Kidney epithelial cell (primary cell): ENCODE data around the gene KIFC3. TPM values are rescaled to one million over a fixed set of nuclear protein-coding genes. Genes with fewer than 3 reads are reported as not detected.

Experiments used
- DNase-seq: peaks from one replicate; pipeline ENCODE4 v3.0.0-alpha.2; 2010; ENCODE audit warnings: low read depth
- H3K27me3 ChIP-seq: 2 replicates; pipeline ENCODE4 v1.6.0; 2011; ENCODE audit warnings: low read length; ENCODE audit not compliant: control insufficient read depth, insufficient read depth
- H3K36me3 ChIP-seq: 2 replicates; pipeline ENCODE4 v1.5.1; 2011; ENCODE audit warnings: low read length; ENCODE audit not compliant: control insufficient read depth, insufficient read depth
- H3K4me3 ChIP-seq: 2 replicates; pipeline ENCODE4 v1.5.1; 2011; ENCODE audit warnings: low read depth, mild to moderate bottlenecking, control low read depth, low read length
- total RNA-seq: library from RNA; depleted of rRNA; stranded (reverse); fragments of >200 nt; gene quantifications from 2 replicates; pipeline ENCODE4 v1.2.3, GENCODE V29; 2015
- TF ChIP-seq, protein P1 (sequence below): IDR thresholded peaks from 2 replicates; pipeline ENCODE4 v1.5.1; 2011; ENCODE audit warnings: mild to moderate bottlenecking, moderate library complexity, low read length, control low read depth, inconsistent platforms; ENCODE audit not compliant: insufficient read depth, poor library complexity, severe bottlenecking

KIFC3 gene
- total RNA-seq, 1 donor from 2014 or later: 84.9 TPM

- Histone ChIP-seq H3K4me3 (no peak overlapping the region), H3K27me3 (no peaks in the 10 kb centered on the region), H3K36me3 (no peaks in the 10 kb centered on the region)
- TF ChIP-seq, protein P1, sequence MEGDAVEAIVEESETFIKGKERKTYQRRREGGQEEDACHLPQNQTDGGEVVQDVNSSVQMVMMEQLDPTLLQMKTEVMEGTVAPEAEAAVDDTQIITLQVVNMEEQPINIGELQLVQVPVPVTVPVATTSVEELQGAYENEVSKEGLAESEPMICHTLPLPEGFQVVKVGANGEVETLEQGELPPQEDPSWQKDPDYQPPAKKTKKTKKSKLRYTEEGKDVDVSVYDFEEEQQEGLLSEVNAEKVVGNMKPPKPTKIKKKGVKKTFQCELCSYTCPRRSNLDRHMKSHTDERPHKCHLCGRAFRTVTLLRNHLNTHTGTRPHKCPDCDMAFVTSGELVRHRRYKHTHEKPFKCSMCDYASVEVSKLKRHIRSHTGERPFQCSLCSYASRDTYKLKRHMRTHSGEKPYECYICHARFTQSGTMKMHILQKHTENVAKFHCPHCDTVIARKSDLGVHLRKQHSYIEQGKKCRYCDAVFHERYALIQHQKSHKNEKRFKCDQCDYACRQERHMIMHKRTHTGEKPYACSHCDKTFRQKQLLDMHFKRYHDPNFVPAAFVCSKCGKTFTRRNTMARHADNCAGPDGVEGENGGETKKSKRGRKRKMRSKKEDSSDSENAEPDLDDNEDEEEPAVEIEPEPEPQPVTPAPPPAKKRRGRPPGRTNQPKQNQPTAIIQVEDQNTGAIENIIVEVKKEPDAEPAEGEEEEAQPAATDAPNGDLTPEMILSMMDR: no peak
- no peak for DNase-seq
Observed at GRCh38 chr16:57844416-57845030, 42.2 kb upstream of the KIFC3 start.

DNA sequence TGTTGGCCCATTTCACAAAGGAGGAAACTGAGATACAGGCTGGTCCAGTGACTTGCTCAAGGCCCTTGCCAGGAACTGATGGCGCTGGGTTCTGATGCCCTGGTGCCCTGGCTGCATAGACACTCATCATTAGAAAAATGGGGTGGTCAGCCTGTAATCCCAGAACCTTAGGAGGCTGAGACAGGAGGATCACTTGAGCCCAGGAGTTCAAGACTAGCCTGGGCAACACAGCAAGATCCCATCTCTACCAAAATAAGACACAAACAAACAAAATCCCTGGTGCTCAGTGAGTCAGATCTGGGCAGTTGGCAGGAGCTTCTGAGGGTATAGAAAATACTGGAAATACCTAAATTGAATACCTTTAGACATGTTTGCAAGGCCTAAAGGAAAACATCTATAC lies 41.1 kb upstream of the KIFC3 start:
- no peaks in the 10 kb centered on the region for H3K36me3 ChIP-seq
- DNase-seq: no peak
- TF ChIP-seq, protein P1: no peak
- H3K4me3 ChIP-seq: no peak overlapping the region
- H3K27me3 ChIP-seq: no peaks in the 10 kb centered on the region

DNA sequence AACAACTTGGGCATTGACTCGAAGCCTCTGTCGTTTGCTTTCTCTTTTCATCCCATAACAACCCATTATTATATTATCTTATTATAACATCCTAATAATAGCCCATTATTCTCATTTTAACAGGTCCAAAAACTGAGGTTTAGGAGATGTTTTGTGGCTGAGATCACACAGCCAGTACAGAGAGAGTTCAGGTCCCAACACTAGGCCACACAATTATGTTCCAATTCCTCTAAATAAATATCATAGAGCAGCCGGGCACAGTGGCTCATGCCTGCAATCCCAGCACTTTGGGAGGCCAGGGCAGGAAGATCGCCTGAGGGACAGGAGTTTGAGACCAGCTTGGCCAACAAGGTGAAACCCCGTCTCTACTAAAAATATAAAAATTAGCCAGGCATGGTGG lies 40.3 kb upstream of the KIFC3 start:
- no peak overlapping the region for H3K4me3 ChIP-seq
- DNase-seq: no peak
- no peaks in the 10 kb centered on the region for H3K27me3 ChIP-seq
- H3K36me3 ChIP-seq: no peaks in the 10 kb centered on the region
- TF ChIP-seq, protein P1: no peak

DNA sequence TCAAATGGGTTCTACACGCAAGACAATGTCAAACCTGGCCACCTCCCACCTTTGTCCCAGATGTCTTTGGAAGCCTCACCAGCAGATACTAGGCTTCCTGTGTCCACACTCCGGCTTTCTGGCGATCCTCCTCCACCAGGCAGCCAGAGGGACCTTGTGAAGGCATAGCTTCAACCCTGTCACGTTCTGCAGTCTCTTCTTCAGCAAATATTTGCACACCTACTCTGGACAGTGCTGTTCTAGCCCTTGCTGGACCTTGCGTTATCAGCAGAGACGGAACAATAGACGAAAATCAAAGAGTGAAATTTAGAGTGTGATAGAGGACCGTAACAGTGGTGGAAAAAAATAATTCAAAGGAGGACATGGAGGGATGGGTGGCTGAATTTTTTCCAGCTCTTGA lies 38.5 kb upstream of the KIFC3 start:
- no peak for DNase-seq
- no peaks in the 10 kb centered on the region for H3K27me3 ChIP-seq
- no peak overlapping the region for H3K4me3 ChIP-seq
- no peaks in the 10 kb centered on the region for H3K36me3 ChIP-seq
- TF ChIP-seq, protein P1: no peak

GRCh38 chr16:57838161-57838560 lies 35.9 kb upstream of the KIFC3 start:
- Histone ChIP-seq H3K36me3 (no peaks in the 10 kb centered on the region), H3K4me3 (no peak overlapping the region), H3K27me3 (no peaks in the 10 kb centered on the region)
- TF ChIP-seq, protein P1: no peak
- DNase-seq: no peak
